RWPE2 (cell line): Measurements from ENCODE around the gene FBXO39.

Experiments used
- ATAC-seq: fragments of 200-7000 bp; cut with Tn5 transposase; 3 replicates; pipeline ENCODE4 v1.9.1; 2021; ENCODE audit warnings: low read depth
- DNase-seq: peaks from one replicate; pipeline ENCODE4 v3.0.0-alpha.2; 2020; ENCODE audit warnings: low spot score
- H3K27ac ChIP-seq: fragments of 450-650 bp; 2 replicates; pipeline ENCODE4 v1.5.1; 2017; ENCODE audit warnings: mild to moderate bottlenecking; ENCODE audit not compliant: poor library complexity, severe bottlenecking
- H3K27me3 ChIP-seq: fragments of 250-450 bp; sonication (Bioruptor Pico); 2 replicates; pipeline ENCODE4 v1.5.1; 2021; ENCODE audit warnings: mild to moderate bottlenecking, moderate library complexity; ENCODE audit not compliant: insufficient read depth, poor library complexity, severe bottlenecking
- H3K36me3 ChIP-seq: fragments of 250-450 bp; sonication (Bioruptor Pico); 2 replicates; pipeline ENCODE4 v1.5.1; 2020; ENCODE audit warnings: low read depth, mild to moderate bottlenecking, moderate library complexity
- H3K4me1 ChIP-seq: fragments of 250-450 bp; sonication (Bioruptor Pico); 2 replicates; pipeline ENCODE4 v1.5.1; 2021; ENCODE audit warnings: mild to moderate bottlenecking, moderate library complexity; ENCODE audit not compliant: insufficient read depth, poor library complexity, severe bottlenecking
- H3K4me3 ChIP-seq: fragments of 250-450 bp; sonication (Bioruptor Pico); 2 replicates; pipeline ENCODE4 v1.5.1; 2021; ENCODE audit warnings: mild to moderate bottlenecking, moderate library complexity; ENCODE audit not compliant: severe bottlenecking
- H3K9me3 ChIP-seq: fragments of 250-450 bp; sonication (Bioruptor Pico); 2 replicates; pipeline ENCODE4 v1.5.1; 2021; ENCODE audit warnings: mild to moderate bottlenecking, moderate library complexity; ENCODE audit not compliant: severe bottlenecking
- CTCF ChIP-seq: fragments of 450-650 bp; IDR thresholded peaks from one replicate; pipeline ENCODE4 v1.5.1; 2017; ENCODE audit warnings: mild to moderate bottlenecking, moderate library complexity; ENCODE audit not compliant: poor library complexity, severe bottlenecking

FBXO39 gene

DNA sequence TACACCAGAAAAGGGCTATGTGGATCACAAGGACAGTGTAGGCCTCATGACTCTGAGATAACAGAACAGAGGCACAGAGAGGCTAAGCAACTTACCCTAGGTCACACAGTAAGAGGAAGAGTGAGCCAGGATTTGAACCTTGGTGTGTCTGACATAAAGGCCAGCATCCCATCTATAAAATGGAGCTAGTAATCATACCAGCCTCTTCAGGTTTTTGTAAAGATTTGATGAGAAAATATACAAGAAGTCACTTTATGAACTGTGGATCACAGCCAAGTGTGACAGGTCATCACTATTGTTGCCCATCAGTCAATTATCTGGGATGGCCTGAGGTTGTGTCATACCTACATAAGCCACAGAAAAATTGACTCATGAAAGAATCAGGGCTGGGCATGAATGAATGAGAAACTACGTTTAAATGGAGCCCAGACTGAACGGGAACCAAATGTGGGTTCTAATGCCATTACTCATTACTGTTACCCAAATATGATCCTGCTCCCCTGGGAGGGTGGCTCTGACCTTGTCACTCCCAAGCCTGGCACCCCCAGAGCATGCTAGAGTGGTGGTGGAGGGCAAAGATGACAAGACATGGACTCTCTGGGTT, 21.0 kb downstream of the FBXO39 start:
- Histone ChIP-seq H3K36me3 (no peaks in the 10 kb centered on the region), H3K27me3 (no peaks in the 10 kb centered on the region), H3K9me3 (no peaks in the 10 kb centered on the region), H3K27ac (peak overlapping the region; percentile 76), H3K4me3 (no peak overlapping the region), H3K4me1 (peaks cover 21% of the 10 kb centered on the region)
- ATAC-seq (peak; percentile 84), DNase-seq (no peak)
- TF ChIP-seq CTCF: no peak

DNA sequence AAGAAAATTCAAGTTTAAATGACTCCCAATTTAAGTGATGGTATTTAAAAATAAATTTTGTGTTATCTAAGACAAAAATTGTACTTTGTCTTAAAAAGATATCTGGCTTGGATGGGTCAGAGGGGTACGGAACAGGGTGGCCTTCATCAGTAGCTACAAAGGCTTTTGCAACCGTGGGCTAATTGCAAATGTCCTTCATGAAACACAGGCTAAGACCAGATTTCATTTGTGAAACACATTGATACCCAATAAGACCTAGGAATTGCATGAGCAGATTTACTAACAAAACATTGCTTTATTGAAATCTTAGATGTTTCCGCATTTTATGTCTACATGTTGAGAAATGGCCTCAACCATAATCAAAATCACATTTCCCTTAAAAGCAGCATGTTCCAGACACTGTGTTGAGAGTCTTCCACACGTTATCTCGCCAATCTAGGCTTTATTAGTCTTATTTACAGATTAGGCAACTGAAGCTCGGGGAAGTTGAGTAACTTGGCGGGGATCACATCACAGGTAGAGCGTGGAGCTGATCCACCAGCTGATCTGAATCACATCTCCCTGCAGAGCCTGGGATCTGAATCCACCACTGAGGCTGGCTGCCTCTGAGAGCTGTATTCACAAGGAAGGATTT, 21.8 kb downstream of the FBXO39 start:
- DNase-seq (no peak), ATAC-seq (peak; percentile 58)
- H3K9me3 ChIP-seq: no peaks in the 10 kb centered on the region
- TF ChIP-seq CTCF: no peak
- no peaks in the 10 kb centered on the region for H3K36me3 ChIP-seq
- H3K4me3 ChIP-seq: no peak overlapping the region
- no peaks in the 10 kb centered on the region for H3K27me3 ChIP-seq
- peak overlapping the region; percentile 76 for H3K27ac ChIP-seq
- peaks cover 21% of the 10 kb centered on the region for H3K4me1 ChIP-seq

- Histone ChIP-seq H3K9me3 (no peaks in the 10 kb centered on the region), H3K36me3 (no peaks in the 10 kb centered on the region), H3K4me3 (no peak overlapping the region), H3K4me1 (peaks cover 21% of the 10 kb centered on the region), H3K27ac (no peak overlapping the region), H3K27me3 (no peaks in the 10 kb centered on the region)
- TF ChIP-seq CTCF: no peak
- DNase-seq (no peak), ATAC-seq (no peak)
Measured at GRCh38 chr17:6799738-6800137, 23.7 kb downstream of the FBXO39 start.

- Histone ChIP-seq H3K4me3 (no peak overlapping the region), H3K4me1 (peaks cover 21% of the 10 kb centered on the region), H3K27ac (no peak overlapping the region), H3K9me3 (no peaks in the 10 kb centered on the region), H3K36me3 (no peaks in the 10 kb centered on the region), H3K27me3 (no peaks in the 10 kb centered on the region)
- DNase-seq (no peak), ATAC-seq (no peak)
- no peak for TF ChIP-seq CTCF
Measured at GRCh38 chr17:6800422-6801027, 24.5 kb downstream of the FBXO39 start.

DNA sequence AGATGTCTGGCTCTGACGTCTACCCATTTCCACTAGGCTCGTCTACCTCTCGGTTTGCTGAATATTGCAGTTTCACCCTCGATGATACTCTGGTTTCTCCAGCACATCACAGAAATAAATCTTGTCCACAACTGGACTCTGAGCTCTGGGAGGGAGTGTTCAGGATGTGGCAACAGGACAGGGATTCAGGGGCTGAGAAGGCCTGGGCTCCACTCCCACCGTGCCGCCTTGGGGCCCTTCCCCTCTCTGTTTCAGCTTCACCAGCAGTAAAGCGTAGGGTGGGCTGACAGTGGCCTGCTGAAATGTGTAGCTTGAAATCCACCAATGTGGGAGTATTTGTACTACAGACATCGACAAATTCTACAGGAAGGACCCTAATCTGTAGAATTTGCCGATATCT, 35.5 kb downstream of the FBXO39 start:
- H3K4me3 ChIP-seq: no peak overlapping the region
- no peak for ATAC-seq

More for the DNA sequence above, 35.5 kb downstream of the FBXO39 start:
- H3K9me3 ChIP-seq: no peaks in the 10 kb centered on the region
- H3K27ac ChIP-seq: no peak overlapping the region
- no peak for TF ChIP-seq CTCF
- H3K27me3 ChIP-seq: no peaks in the 10 kb centered on the region
- no peaks in the 10 kb centered on the region for H3K36me3 ChIP-seq
- no peak for DNase-seq
- H3K4me1 ChIP-seq: no peaks in the 10 kb centered on the region
